NCI-H82 treated with DMSO at 0.1 percent for 48 hours (cell line): ENCODE results near the gene LSM12.
A peak's percentile ranks its signal among the peaks of the same experiment; 100 is the strongest.
"Not testable (repeated sequence)": the region's sequence is repeated elsewhere in the genome, so short reads cannot be mapped to it uniquely, and the experiment has no call there.

Experiments used
- DNase-seq: peaks from one replicate; lab custom pipeline; 2025; ENCODE audit not compliant: unreplicated experiment; lab: John Stamatoyannopoulos, UW

The LSM12 gene

GRCh38 chr17:44066204-44066930, at the start of gene LSM12:
Gene LSM12, minus strand, starts transcription at chr17:44066671. Its CDS starts 84 bp downstream, at chr17:44066587.
- DNase-seq, result peak; percentile 77

GRCh38 chr17:44115585-44116415, 49.3 kb upstream of the LSM12 start:
- no peak for DNase-seq

GRCh38 chr17:44113868-44114840, 47.7 kb upstream of the LSM12 start:
- no peak for DNase-seq

- DNase-seq, result no peak
Observed at GRCh38 chr17:44113382-44113781, 46.9 kb upstream of the LSM12 start.

GRCh38 chr17:44112284-44113280, 46.1 kb upstream of the LSM12 start:
- DNase-seq, result no peak

- no peak for DNase-seq
Observed at GRCh38 chr17:44111777-44112176, 45.3 kb upstream of the LSM12 start.

GRCh38 chr17:44110823-44111633, 44.6 kb upstream of the LSM12 start:
- DNase-seq, result peak; percentile 93

- no peak for DNase-seq
Observed at GRCh38 chr17:44110011-44110686, 43.7 kb upstream of the LSM12 start.

GRCh38 chr17:44109312-44109630, 42.8 kb upstream of the LSM12 start:
- DNase-seq, result no peak

GRCh38 chr17:44108440-44109311, 42.2 kb upstream of the LSM12 start:
- DNase-seq, result peak; percentile 59

GRCh38 chr17:44106801-44107200, 40.3 kb upstream of the LSM12 start:
- no peak for DNase-seq

- DNase-seq, result peak; percentile 27
Observed at GRCh38 chr17:44105941-44106340, 39.5 kb upstream of the LSM12 start.

- peak; percentile 75 for DNase-seq
Observed at GRCh38 chr17:44105483-44105882, 39.0 kb upstream of the LSM12 start.

GRCh38 chr17:44102849-44103622, 36.6 kb upstream of the LSM12 start:
- no peak for DNase-seq

- DNase-seq, result not testable (repeated sequence)
Observed at GRCh38 chr17:44101858-44102257, 35.4 kb upstream of the LSM12 start.

- DNase-seq, result no peak
Observed at GRCh38 chr17:44097110-44097958, 30.9 kb upstream of the LSM12 start.
